ENCODE results near the gene ITCH. TPM values are rescaled to one million over a fixed set of nuclear protein-coding genes. Genes with fewer than 3 reads are reported as not detected.
"Not testable (repeated sequence)": the region's sequence is repeated elsewhere in the genome, so short reads cannot be mapped to it uniquely, and the experiment has no call there.

ITCH gene
- total RNA-seq, 4 donors from 2014 or later = 40.7 to 59.3 (median 45.9) TPM

DNA sequence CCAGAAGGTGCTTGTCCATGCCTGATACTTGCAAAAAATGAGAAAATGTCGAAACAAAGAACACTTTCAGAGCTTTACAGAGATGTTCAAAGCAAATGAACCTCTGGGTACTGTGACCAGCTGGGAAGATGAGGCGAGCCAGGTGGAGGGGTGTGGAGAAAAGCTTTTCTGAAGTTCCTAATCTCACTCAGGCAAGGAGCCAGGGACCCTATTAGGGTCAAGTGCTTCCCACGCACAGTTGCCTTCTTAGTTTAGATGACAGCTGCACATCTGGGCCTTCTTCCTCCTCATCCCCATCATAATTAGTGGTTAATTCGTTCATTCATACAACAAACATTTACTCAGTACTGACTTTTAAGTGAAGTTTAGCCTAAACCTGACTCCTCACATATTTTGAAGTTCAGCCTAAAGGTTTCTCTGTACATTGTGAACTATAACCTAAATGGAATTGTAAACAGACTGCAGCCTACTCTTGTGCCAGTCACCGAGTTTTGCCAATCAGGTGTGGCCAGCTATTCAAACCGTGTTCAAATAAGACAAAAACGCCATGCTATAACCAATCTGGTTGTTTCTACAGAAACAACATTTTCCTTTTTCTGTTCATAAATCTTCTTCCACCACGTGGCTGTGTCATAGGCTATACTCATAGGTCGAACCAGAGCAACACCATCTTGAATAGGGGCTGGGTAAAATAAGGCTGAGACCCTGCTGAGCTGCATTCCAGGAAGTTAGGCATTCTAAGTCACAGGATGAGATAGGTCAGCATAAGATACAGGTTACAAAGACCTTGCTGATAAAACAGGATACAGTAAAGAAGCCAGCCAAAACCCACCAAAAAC is 40.6 kb upstream of the ITCH start:
- TF ChIP-seq, protein P1, sequence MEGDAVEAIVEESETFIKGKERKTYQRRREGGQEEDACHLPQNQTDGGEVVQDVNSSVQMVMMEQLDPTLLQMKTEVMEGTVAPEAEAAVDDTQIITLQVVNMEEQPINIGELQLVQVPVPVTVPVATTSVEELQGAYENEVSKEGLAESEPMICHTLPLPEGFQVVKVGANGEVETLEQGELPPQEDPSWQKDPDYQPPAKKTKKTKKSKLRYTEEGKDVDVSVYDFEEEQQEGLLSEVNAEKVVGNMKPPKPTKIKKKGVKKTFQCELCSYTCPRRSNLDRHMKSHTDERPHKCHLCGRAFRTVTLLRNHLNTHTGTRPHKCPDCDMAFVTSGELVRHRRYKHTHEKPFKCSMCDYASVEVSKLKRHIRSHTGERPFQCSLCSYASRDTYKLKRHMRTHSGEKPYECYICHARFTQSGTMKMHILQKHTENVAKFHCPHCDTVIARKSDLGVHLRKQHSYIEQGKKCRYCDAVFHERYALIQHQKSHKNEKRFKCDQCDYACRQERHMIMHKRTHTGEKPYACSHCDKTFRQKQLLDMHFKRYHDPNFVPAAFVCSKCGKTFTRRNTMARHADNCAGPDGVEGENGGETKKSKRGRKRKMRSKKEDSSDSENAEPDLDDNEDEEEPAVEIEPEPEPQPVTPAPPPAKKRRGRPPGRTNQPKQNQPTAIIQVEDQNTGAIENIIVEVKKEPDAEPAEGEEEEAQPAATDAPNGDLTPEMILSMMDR (IDR thresholded peaks at IDR 0.05) = no peak
- no peak for TF ChIP-seq POLR2A (IDR thresholded peaks at IDR 0.05)
- 74% methylated on average over 9 of the region's 9 CpGs for WGBS, 2 donors
- no peak overlapping the region for H3K4me3 ChIP-seq (ENCODE audit: low read depth, poor library complexity, severe bottlenecking)
- intact Hi-C loops (cut with DNase I; ENCODE audit: low total_unique reads) = no loop called here
- no peak for DNase-seq (ENCODE audit: low spot score in 2 of 2)

DNA sequence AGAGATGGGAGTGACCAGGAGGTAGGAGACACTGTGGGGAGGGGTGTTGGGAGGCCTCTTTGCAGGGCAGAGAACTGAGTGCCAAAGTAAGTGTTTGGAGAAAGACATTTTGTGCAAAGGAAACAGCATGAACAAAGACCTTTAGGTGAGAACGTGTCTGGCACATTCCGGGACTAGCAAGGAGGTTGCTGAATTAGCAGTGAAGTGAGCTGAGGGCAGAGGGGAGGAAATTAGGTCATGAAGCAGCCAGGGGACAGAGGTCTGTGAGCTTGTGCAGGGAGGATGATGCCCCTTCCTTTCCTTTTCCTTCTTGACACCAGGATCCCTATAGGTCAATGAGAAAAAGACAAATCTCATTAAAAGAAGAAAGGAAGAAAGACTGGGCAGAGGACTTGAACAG is 38.5 kb upstream of the ITCH start:
- no peak for TF ChIP-seq POLR2A (IDR thresholded peaks at IDR 0.05)
- TF ChIP-seq, protein P1 (IDR thresholded peaks at IDR 0.05) = no peak
- H3K4me3 ChIP-seq (ENCODE audit: low read depth, poor library complexity, severe bottlenecking) = no peak overlapping the region
- intact Hi-C loops (cut with DNase I; ENCODE audit: low total_unique reads) = no loop called here
- WGBS, 2 donors = 37 to 39% methylated on average over 2 of the region's 2 CpGs
- no peak for DNase-seq (ENCODE audit: low spot score in 2 of 2)

DNA sequence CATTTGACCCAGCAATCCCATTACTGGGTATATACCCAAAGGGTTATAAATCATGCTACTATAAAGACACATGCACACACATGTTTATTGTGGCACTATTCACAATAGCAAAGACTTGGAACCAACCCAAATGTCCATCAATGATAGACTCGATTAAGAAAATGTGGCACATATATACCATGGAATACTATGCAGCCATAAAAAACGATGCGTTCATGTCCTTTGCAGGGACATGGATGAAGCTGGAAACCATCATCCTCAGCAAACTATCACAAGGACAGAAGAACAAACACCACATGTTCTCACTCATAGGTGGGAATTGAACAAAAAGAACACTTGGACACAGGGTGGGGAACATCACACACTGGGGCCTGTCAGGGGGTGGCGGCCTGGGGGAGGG is 34.9 kb upstream of the ITCH start:
- WGBS, 2 donors = 86 to 90% methylated on average over 4 of the region's 4 CpGs
- DNase-seq (ENCODE audit: low spot score in 2 of 2); H3K4me3 ChIP-seq (ENCODE audit: low read depth, poor library complexity, severe bottlenecking); intact Hi-C loops (cut with DNase I; ENCODE audit: low total_unique reads): not testable (repeated sequence)

- no peak overlapping the region for H3K4me3 ChIP-seq (ENCODE audit: low read depth, poor library complexity, severe bottlenecking)
- no peak for TF ChIP-seq POLR2A (IDR thresholded peaks at IDR 0.05)
- TF ChIP-seq, protein P1 (IDR thresholded peaks at IDR 0.05) = no peak
- no peak for DNase-seq (ENCODE audit: low spot score in 2 of 2)
- intact Hi-C loops (cut with DNase I; ENCODE audit: low total_unique reads) = no loop called here
- 69 to 80% methylated on average over 9 of the region's 9 CpGs for WGBS, 2 donors
Measured at GRCh38 chr20:34328928-34329677, 34.0 kb upstream of the ITCH start.

- 95% methylated on average over 15 of the region's 15 CpGs for WGBS, 2 donors
- intact Hi-C loops (cut with DNase I; ENCODE audit: low total_unique reads); H3K4me3 ChIP-seq (ENCODE audit: low read depth, poor library complexity, severe bottlenecking); DNase-seq (ENCODE audit: low spot score in 2 of 2): not testable (repeated sequence)
Measured at GRCh38 chr20:34330861-34331544, 32.1 kb upstream of the ITCH start.

DNA sequence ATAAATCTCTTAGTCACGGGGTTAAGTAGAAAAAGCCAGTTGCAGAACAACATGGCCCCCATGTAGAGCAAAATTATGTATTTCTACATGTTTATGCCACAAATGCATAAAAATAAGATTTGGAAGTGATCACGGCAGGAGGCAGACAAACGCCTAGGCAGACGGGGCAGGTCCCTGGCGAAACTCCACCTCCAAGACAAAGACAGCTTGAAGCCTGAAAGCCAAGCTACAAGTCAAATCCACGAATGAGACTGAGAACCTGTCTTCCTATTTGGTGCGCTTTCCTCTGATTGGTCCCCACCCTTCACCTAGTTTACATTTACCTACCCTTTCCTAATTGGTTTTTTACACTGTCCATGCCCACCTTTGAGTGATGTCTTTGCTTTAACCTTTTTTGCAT is 31.2 kb upstream of the ITCH start:
- H3K4me3 ChIP-seq (ENCODE audit: low read depth, poor library complexity, severe bottlenecking) = no peak overlapping the region
- TF ChIP-seq, protein P1 (IDR thresholded peaks at IDR 0.05) = no peak
- no peak for TF ChIP-seq POLR2A (IDR thresholded peaks at IDR 0.05)
- 63 to 67% methylated on average over 7 of the region's 7 CpGs for WGBS, 2 donors
- intact Hi-C loops (cut with DNase I; ENCODE audit: low total_unique reads) = no loop called here
- DNase-seq (ENCODE audit: low spot score in 2 of 2) = no peak
